Measurements from ENCODE around the gene TRPV4.

TRPV4 gene

GRCh38 chr12:109868182-109869051 lies 35.2 kb upstream of the TRPV4 start (continued):
- TF ChIP-seq, protein P1, sequence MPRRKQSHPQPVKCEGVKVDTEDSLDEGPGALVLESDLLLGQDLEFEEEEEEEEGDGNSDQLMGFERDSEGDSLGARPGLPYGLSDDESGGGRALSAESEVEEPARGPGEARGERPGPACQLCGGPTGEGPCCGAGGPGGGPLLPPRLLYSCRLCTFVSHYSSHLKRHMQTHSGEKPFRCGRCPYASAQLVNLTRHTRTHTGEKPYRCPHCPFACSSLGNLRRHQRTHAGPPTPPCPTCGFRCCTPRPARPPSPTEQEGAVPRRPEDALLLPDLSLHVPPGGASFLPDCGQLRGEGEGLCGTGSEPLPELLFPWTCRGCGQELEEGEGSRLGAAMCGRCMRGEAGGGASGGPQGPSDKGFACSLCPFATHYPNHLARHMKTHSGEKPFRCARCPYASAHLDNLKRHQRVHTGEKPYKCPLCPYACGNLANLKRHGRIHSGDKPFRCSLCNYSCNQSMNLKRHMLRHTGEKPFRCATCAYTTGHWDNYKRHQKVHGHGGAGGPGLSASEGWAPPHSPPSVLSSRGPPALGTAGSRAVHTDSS (tag by site-specific recombination; IDR thresholded peaks at IDR 0.05) = no peak
- TF ChIP-seq ZNF184 (tag by site-specific recombination; IDR thresholded peaks at IDR 0.05) (no peak), ZNF10 (tag by site-specific recombination; IDR thresholded peaks at IDR 0.05) (no peak), OSR2 (tag by site-specific recombination; IDR thresholded peaks at IDR 0.05) (0 out of 2 replicates have a peak, but pooled peaks have one; percentile 8), BCL11A (tag by site-specific recombination; IDR thresholded peaks at IDR 0.05; ENCODE audit: low read depth) (0 out of 2 replicates have a peak, but pooled peaks have one; percentile 29), SP7 (tag by site-specific recombination; IDR thresholded peaks at IDR 0.05) (peak; percentile 34; the same call in 1 of the 2 replicates)
- TF ChIP-seq, protein P2, sequence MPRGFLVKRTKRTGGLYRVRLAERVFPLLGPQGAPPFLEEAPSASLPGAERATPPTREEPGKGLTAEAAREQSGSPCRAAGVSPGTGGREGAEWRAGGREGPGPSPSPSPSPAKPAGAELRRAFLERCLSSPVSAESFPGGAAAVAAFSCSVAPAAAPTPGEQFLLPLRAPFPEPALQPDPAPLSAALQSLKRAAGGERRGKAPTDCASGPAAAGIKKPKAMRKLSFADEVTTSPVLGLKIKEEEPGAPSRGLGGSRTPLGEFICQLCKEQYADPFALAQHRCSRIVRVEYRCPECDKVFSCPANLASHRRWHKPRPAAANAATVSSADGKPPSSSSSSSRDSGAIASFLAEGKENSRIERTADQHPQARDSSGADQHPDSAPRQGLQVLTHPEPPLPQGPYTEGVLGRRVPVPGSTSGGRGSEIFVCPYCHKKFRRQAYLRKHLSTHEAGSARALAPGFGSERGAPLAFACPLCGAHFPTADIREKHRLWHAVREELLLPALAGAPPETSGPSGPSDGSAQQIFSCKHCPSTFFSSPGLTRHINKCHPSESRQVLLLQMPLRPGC (tag by site-specific recombination; IDR thresholded peaks at IDR 0.05) = no peak
- TF ChIP-seq, protein P3, sequence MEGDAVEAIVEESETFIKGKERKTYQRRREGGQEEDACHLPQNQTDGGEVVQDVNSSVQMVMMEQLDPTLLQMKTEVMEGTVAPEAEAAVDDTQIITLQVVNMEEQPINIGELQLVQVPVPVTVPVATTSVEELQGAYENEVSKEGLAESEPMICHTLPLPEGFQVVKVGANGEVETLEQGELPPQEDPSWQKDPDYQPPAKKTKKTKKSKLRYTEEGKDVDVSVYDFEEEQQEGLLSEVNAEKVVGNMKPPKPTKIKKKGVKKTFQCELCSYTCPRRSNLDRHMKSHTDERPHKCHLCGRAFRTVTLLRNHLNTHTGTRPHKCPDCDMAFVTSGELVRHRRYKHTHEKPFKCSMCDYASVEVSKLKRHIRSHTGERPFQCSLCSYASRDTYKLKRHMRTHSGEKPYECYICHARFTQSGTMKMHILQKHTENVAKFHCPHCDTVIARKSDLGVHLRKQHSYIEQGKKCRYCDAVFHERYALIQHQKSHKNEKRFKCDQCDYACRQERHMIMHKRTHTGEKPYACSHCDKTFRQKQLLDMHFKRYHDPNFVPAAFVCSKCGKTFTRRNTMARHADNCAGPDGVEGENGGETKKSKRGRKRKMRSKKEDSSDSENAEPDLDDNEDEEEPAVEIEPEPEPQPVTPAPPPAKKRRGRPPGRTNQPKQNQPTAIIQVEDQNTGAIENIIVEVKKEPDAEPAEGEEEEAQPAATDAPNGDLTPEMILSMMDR (tag by site-specific recombination; IDR thresholded peaks at IDR 0.05) = no peak

DNA sequence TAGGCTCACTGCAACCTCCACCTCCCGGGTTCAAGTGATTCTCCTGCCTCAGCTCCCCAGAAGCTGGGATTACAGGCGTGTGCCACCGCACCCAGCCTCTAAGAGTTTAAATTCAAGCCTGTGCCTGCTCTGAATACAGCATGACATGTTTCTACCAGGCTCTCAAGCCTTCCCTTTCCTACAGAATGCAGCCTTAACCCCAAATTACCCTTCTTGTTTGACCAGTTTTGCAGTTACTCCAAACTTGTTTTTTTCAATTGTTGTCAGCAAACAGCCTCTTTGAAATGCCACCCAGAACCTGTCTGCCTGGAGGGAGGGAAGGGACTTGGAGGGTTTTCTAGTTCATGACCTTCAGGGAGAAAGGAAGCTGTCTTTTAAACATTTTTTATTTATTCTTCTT lies 31.7 kb upstream of the TRPV4 start:
- no peaks in the 10 kb centered on the region for H3K9me3 ChIP-seq (ENCODE audit: control insufficient read depth, insufficient read depth, low read depth, low read length)
- no peak overlapping the region for H3K27ac ChIP-seq (ENCODE audit: extremely low read depth, low read depth, low read length)
- TF ChIP-seq YY1 (tag by site-specific recombination; IDR thresholded peaks at IDR 0.05) (no peak), ZNF571 (tag by site-specific recombination; IDR thresholded peaks at IDR 0.05) (no peak), ZNF529 (tag by site-specific recombination; IDR thresholded peaks at IDR 0.05; ENCODE audit: insufficient replicate concordance) (no peak)
- H3K36me3 ChIP-seq (ENCODE audit: control insufficient read depth in 2 of 2, insufficient read depth in 1 of 2, low read length in 2 of 2) = no peaks in the 10 kb centered on the region
- H3K4me3 ChIP-seq (ENCODE audit: low read depth, low read length) = no peak overlapping the region
- peaks cover 4% of the 10 kb centered on the region; the same call in 1 of the 2 replicates for H3K4me1 ChIP-seq (ENCODE audit: control insufficient read depth, insufficient read depth, low read length)
- CTCF ChIA-PET = interaction anchor here (0.9 to 5.8 kb wide), 2 partner anchors 12 to 267 kb away, joined by 4 to 47 read pairs; no protein-coding TSS in a partner anchor
- POLR2A ChIA-PET = no interaction called here

- CTCF ChIA-PET = interaction anchor here (0.6 to 5.8 kb wide), 5 partner anchors 11 to 58 kb away, joined by 3 to 47 read pairs (median 4); no protein-coding TSS in a partner anchor
- TF ChIP-seq, protein P4, sequence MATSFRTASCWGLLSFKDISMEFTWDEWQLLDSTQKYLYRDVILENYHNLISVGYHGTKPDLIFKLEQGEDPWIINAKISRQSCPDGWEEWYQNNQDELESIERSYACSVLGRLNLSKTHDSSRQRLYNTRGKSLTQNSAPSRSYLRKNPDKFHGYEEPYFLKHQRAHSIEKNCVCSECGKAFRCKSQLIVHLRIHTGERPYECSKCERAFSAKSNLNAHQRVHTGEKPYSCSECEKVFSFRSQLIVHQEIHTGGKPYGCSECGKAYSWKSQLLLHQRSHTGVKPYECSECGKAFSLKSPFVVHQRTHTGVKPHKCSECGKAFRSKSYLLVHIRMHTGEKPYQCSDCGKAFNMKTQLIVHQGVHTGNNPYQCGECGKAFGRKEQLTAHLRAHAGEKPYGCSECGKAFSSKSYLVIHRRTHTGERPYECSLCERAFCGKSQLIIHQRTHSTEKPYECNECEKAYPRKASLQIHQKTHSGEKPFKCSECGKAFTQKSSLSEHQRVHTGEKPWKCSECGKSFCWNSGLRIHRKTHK (tag by site-specific recombination; IDR thresholded peaks at IDR 0.05) = no peak
- TF ChIP-seq ZNF350 (tag by site-specific recombination; IDR thresholded peaks at IDR 0.05) = no peak
- TF ChIP-seq ATF2 (tag by site-specific recombination; IDR thresholded peaks at IDR 0.05; ENCODE audit: low read depth) = no peak
- peak; percentile 99 for TF ChIP-seq ZNF449 (tag by site-specific recombination; IDR thresholded peaks at IDR 0.05)
- TF ChIP-seq PRDM4 (tag by site-specific recombination; IDR thresholded peaks at IDR 0.05) = peak; percentile 66
- TF ChIP-seq MZF1 (tag by site-specific recombination; IDR thresholded peaks at IDR 0.05; ENCODE audit: borderline replicate concordance) = no peak
Observed at GRCh38 chr12:109863847-109864712, 30.9 kb upstream of the TRPV4 start.

More at GRCh38 chr12:109863847-109864712, 30.9 kb upstream of the TRPV4 start:
- H3K4me1 ChIP-seq (ENCODE audit: control insufficient read depth, insufficient read depth, low read length) = peaks cover 4% of the 10 kb centered on the region; the same call in 1 of the 2 replicates
- no peaks in the 10 kb centered on the region for H3K36me3 ChIP-seq (ENCODE audit: control insufficient read depth in 2 of 2, insufficient read depth in 1 of 2, low read length in 2 of 2)
- no peak overlapping the region for H3K4me3 ChIP-seq (ENCODE audit: low read depth, low read length)
- H3K27ac ChIP-seq (ENCODE audit: extremely low read depth, low read depth, low read length) = no peak overlapping the region
- H3K9me3 ChIP-seq (ENCODE audit: control insufficient read depth, insufficient read depth, low read depth, low read length) = no peaks in the 10 kb centered on the region
- POLR2A ChIA-PET = no interaction called here
